Pons (tissue), 1 donor: ENCODE data around the gene SART1.
"Not testable (repeated sequence)": the region's sequence is repeated elsewhere in the genome, so short reads cannot be mapped to it uniquely, and the experiment has no call there.

Experiments used
- DNase-seq: peaks from one replicate; pipeline ENCODE4 v3.0.0-alpha.2; 2016; ENCODE audit warnings: low spot score

SART1 gene

DNA sequence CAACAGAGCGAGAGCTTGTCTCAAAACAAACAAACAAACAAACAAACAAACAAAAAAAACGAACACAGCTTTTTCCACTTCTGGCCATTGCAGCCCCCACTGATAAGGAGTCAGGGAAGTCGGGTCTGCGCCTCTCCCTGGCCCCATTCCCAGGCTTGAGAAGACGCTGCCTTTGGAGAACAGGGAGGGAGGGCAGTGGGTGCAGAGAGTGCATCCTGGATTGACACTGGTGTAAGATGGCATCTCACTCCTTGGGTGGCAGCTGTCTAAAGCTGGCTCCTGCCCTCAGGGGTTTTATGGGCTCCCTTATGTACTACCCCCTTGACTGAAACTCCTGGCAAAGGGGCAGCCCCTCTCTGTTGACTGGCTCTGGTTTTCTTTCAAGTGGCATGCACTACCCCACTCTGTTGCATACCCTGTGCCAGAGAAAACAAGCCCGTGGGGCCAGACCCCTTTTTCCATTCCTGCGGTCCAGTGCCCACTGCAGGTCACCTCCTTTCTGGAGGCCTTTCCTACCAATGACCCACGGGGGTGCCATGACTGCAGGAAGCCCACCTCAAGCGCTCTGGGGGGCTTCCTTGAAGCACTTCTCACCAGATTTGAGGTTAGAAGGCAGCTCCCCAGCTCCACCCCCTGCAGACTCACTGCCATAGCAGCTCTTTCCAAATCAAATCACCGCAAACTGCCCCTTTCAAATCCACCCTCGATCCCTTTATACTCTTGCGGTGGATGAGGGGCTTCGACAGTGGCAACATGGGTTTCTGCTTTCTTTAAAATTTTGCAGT lies 29.6 kb upstream of the SART1 start:
- no peak for DNase-seq

DNA sequence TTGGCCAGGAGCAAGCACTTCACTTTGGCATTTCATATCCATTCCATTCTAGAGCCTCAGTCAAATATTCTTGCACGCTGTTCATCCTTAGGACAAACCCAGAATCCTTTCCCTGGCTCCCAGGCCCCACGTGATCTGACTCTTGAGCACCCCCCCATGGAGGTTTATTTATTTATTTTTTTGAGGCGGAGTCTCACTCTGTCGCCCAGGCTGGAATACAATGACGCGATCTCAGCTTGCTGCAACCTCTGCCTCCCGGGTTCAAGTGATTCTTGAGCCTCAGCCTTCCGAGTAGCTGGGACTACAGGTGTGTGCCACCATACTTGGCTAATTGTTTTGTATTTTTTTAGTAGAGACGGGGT lies 29.0 kb upstream of the SART1 start:
- DNase-seq: no peak

DNA sequence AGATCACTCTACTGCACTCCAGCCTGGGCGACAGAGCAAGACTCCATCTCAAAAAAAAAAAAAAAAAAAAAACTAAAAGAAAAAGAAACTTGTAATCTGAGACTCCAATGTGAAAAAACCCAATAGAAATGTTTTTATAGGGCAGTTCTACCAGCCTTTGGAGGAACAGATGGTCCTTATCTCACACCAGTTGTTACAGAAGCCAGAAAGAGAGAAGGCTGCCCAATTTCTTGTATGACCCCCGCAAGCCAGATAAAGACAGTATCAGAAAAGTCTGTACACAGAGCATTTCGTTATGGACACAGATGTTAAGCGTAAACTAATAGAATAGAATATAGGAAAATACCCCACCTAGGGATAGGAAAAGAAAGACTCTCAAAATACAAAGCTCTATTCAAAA lies 27.5 kb upstream of the SART1 start:
- no peak for DNase-seq

DNA sequence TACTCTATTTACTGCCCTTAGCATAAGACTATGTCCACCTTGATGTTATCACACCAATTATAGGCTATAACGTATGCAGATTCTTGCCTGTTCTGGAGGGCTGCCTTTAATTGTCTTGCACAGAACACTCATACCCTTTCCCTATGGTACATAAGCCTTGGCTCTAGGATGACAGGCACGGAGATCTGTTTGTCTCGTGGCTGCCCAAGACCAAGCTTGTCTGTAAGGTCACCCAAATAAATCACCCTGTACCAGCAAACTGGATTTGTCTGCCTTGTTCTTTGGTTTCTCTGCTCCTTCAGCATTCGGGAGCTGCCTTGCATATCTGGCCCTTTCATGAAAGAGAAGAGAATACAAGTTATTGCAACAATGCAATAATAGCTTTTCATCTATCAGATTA lies 23.8 kb upstream of the SART1 start:
- DNase-seq: no peak

DNA sequence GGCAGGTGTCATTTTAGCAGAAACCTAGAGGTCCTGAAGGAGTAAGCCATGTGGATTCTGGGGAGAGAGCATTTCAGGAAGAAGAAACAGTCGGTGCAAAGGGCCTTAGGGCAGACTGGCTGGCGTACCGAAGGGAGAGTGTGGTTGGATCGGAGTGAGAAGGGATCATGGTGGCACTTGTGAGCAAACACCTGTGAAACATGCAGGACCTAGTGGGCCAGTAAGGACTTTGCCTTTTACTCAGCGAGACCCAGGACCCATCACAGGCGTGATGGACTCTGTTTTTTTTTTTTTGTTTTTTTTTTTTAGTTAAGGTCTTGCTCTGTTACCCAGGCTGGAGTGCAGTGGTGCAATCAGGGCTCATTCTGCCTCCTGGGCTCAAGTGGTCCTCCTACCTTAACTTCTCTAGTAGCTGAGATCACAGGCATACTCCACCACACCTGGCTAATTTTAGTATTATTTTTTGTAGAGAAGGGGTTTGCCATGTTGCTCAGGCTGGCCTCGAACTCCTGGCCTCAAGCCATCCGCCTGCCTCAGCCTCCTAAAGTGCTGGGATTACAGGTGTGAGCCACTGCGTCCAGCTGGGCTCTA lies 19.7 kb upstream of the SART1 start:
- no peak for DNase-seq

DNA sequence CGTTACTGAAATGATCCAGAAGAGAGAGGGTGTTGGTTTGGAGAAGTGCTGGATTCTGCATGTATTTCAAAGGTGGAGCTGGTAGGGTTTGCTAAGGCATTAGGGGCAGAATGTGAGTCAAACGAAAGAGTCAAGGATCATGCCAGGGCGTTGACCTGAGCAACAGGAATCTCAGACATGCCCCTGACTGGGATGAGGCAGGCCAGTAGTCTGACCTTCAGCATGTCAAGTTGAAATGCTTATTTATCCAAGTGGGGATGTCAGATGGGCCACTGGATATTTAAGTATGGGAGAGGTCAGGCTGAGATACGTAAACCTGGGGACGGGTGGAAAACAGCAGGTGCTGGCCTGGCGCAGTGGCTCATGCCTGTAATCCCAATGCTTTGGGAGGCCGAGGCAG lies 19.0 kb upstream of the SART1 start:
- no peak for DNase-seq

DNA sequence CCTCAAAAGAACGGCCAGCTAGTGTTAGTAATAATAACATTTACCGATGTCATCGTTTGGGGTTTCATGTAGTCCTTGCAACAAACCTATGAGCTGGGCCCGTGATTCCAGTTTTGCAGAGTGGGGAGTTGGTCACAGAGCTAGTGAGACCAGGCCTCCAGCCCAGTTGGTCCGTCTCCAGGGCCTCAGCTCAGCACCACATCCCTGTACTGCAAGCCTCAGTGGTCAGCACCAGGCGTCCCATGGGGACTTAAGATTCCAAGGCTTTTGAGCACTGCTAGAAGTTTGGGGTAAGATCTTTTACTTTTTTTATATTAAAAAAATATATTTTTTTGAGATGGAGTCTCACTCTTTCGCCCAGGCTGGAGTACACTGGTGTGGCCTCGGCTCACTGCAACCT lies 17.3 kb upstream of the SART1 start:
- no peak for DNase-seq

DNA sequence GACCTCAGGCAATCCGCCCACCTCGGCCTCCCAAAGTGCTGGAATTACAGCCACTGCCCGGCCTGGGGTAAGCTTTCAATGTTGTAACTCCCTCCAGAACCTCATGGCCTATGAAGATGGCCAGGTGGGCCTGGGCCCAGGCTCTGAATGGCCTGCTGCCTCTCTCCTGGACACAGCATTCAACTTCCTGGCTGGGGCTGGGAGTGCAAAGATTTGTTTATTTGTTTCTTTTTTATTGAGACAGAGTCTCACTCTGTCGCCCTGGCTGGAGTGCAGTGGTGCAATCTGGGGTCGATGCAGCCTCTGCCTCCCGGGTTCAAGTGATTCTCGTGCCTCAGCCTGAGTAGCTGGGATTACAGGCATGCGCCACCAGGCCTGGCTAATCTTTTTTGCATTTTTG lies 16.8 kb upstream of the SART1 start:
- DNase-seq: no peak

DNA sequence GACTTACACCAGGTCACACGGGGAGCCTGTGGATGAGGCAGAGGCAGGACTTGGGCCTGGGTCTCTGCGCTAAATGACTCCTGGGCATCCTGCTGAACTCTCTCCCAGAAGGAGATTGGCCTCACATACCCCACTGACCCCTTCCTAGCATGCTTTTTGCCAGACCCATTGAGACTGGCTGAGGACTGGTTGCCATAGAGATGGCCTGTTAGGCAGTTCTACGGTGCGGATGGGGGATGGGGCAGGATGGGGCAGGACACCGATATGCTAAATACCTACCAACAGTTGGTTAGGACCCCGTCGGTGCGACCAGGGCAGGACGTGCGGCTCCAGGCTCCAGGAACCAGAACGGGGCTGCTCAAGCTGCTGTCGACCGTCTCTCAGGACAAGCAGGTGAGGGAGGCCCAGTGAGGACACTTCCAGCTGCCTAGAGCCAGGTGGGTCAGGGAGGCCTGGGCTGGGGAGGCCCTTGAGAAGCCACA lies 16.1 kb upstream of the SART1 start, which contains the start of gene TSGA10IP:
TSGA10IP (plus strand) TSS at position 51 of the 482 bp plus-strand sequence; CDS start at position 247, 196 bp downstream.
- DNase-seq: no peak

DNA sequence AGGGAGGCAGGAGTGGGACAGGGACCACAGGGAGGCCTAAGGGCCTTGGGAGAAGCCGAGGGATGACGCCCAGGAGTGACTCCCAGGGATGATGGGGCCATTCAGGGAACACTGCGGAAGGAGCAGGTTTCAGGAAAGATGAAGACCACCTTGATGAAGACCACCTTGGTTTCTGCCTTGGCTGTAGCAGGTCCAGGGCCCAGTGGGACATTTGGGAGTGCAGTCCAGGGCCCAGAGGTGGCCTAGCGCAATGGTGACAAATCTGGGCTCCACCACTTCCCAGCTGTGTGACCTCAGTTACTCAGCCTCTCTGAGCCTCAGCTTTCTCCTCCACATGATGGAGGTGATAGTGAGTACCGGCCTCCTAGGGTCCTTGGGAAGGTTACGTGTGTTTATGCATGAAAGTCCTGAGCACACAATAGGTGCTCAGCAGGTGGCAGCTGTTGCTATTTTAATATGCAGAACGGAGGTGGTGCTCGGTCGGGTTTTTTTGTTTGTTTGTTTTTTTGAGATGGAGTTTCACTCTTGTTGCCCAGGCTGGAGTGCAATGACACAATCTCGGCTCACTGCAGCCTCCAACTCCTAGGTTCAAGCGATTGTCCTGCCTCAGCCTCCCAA lies 15.5 kb upstream of the SART1 start:
- no peak for DNase-seq

DNA sequence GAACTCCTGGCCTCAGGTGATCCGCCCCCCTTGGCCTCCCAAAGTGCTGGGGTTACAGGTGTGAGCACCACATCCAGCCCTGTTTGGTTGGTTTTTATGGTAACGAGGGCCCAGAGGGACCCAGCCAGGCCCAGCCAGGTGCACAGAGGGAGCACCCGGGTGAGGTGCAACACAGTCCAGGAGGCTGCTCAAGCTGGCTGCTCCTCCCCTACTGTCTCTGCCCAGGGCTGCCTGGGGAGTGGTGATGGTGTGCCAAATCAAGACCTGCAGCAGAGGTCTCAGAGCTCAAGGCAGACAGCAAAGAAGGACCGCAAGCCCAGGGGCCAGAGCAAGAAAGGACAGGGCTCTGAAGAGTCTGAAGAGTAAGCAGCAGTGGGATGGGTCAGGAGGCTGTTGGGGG lies 14.9 kb upstream of the SART1 start:
- no peak for DNase-seq

DNA sequence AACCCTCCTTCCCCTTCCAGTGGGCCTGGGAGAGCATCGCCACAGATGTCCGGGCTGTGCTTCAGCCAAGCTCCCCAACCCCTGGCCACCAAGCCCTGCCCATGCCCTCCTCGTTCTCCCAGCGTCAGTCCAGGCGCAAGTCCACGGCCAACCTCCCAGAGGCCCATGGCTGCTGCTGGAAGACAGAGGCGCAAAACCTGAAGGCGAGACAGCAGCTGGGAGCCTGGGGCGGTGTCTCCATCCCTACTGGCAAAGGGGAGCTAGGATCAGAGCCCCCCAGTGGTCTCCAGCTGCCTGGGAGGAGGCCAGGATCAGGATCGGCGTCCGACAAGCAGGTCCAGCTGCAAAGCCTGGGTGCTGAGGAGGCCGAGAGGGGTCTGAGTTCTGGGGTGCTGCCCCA lies 14.4 kb upstream of the SART1 start:
- DNase-seq: no peak

DNA sequence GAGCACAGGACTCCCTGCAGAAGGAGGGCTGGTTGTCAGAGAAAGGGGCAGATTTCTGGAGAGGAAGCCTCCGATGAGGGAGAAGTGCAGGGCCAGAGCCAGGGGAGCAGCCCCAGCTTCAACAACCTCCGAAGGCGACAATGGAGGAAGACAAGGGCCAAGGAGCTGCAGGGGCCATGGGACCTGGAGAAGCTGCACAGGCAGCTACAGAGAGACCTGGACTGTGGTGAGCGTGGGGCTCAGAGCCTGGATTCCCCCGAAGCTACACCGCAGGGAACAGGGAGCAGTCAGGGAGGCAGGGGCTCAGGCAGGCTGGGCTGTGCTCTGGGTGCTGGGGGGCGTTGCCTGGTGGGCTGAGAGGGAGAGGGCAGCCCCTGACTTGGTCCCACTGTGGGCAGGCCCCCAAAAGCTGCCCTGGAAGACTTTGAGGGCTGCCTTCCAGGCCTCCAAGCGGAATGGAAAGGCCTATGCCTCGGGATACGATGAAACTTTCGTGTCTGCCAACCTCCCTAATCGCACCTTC lies 13.9 kb upstream of the SART1 start:
- no peak for DNase-seq

DNA sequence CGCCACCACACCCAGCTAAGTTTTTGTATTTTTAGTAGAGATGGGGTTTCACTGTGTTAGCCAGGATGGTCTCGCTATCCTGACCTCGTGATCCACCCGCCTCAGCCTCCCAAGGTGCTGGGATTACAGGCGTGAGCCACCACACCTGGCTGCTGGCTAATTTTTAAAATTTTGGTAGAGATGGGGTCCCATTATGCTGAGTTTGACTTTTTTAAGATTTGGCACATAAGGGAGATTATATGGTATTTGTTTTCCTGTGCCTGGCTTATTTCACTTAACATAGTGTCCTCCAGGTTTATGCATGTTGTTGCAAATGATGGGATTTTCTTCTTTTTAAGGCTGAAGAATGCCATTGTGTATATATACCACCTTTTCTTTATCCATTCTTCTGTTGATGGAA lies 10.8 kb upstream of the SART1 start:
- not testable (repeated sequence) for DNase-seq

DNA sequence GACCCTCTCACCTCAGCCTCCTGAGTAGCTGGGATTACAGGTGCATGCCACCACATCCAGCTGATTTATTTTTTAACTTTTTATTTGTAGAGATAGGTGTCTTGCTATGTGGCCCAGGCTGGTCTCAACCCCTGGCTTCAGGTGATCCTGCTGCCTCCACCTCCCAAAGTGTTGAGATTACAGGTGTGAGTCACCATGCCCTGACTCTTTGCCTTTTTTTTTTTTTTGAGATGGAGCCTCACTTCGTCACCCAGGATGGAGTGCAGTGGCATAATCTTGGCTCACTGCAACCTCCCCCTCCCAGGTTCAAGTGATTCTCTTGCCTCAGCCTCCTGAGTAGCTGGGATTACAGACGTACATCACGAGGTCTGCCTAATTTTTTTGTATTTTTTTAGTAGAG lies 9.9 kb upstream of the SART1 start:
- DNase-seq: not testable (repeated sequence)

DNA sequence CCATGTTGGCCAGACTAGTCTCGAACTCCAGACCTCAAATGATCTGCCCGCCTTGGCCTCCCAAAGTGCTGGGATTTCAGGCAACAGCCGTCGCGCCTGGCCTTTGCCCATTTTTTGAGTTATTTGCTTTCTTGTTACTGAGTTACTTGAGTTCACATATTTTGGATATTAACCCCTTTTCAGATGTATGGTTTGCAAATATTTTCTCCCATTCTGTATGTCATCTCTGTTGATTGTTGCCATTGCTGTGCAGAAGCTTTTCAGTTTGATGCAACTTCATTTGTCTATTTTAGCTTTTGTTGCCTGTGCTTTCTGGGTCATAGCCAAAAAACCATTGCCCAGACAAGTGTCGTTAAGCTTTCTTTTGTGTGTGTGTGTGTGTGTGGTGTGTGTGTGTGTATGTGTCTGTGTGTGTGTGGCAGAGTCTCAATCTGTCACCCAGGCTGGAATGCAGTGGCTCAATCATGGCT lies 9.4 kb upstream of the SART1 start:
- DNase-seq: no peak

DNA sequence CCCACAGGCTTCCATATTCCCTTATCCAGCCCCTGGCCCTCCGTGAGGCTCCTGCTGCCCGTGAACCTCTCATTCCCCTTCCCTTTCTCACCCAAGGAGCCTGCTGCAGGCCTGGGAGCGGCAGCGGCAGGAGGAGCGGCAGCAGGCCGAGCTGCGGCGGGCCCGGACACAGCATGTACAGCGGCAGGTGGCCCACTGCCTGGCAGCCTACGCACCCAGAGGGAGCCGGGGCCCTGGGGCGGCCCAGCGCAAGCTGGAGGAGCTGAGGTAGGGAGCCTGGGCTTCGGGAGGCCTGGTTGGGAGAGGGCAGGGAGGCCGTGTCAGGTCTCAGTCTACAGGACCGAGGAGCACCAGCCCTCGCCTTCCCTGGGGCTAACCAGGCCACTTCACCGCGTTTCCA lies 8.1 kb upstream of the SART1 start:
- no peak for DNase-seq

DNA sequence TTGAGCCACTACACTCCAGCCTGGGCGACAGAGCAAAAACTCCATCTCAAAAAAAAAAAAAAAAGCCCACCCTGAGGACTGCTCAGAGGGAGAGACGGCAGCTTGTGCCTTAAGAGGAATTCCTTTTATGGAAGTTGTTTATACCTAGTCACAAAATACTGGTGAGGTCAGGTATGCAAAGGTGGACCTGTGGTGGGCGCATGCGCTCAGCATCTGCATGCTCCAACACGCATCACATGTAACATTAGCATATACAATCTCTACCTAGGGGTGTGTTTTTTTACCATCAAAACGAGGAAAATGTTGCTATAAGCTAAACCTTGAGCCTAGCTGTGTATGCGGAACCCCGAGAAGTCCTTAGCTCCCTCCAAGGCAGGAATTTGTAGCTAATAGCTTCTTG lies 6.8 kb upstream of the SART1 start:
- DNase-seq: no peak

DNA sequence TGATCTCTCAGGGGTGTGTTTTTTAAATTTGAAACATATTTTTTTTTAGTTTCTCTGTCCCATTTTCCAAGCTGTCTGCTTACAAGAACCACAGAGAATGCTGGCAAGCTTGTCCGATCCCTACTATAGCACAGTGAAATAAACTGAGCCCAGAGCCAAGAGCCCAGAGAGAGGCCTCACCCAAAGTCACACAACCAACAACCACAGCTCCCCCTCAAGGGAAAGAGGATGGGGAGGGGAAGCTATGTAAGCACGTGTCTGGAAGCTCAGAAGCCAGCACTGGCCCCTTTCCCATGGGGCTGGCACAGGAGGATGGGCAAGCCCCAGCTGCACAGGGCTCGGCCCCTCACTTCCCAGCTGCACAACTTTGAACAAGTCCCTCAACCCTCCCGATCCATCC lies 3.2 kb upstream of the SART1 start:
- no peak for DNase-seq

DNA sequence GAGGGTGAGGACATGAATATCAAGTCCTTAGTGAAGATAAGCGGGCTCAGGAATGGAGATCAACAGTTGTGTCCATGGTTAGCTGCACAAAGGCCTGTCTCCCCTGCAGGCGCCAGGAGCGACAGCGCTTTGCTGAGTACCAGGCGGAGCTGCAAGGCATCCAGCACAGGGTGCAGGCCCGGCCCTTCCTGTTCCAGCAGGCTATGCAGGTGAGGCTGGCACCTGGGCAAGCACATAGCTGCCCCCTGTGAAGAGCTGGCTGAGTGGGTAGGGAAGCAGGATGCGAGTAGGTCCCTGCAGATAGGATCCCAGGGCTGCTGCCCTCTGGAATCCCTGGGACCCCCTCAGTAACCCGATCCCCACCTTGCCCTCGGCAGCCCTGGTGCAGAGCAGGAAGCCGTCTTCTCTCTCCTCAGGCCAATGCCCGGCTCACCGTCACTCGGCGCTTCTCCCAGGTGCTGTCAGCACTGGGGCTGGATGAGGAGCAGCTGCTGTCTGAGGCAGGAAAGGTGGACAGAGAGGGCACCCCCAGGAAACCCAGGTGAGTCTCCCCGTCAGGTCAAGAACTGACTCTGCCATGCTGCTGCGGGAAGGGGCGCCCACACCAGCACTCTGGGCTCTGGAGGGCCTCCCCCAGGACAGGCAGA lies 2.6 kb upstream of the SART1 start:
- no peak for DNase-seq

DNA sequence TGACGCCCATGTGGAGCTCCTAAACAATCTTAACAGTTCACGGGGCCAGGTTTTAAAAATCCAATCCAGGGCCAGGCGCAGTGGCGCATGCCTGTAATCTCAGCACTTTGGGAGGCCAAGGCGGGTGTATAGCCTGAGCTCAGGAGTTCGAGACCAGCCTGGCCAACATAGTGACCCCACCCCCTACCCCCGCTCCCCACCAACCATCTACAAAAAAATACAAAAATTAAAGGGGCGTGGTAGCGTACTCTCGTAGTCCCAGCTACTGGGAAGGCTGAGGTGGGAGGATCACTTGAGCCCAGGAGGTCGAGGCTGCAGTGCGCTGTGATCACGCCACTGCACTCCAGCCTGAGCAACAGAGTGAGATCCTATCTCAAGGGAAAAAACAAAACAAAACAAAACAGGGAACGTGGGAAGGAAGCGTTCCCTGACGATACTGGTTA lies 689 bp upstream of the SART1 start:
- no peak for DNase-seq

DNA sequence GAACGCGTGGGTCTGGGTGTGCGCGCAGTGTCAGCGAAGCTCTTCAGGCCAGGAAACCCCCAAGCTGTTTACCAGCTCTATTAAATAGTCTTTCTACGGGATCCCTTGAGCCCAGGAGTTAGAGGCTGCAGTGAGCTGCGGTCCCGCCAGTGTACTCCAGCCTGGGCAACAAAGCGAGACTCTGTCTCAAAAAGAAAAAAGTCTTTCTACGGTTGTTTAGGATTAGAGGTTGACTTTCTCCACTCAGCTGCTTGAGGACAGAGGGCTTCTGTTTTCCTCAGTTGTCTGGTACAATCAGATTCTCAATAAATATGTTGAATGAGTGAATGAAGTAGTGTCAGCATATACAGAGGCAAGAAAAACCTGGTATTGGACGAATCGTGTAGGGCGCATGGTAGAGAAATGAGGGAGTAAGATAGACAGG lies 619 bp downstream of the SART1 start:
- DNase-seq: peak; percentile 15
